Caco-2 (cell line): Measurements from ENCODE around the gene KCNQ1OT1. TPM values are rescaled to one million over a fixed set of nuclear protein-coding genes. Genes with fewer than 3 reads are reported as not detected.

Source experiments
- BruUV-seq: library from RNA; stranded (reverse); fragments of 400-500 nt; replicated peaks from 2 replicates; lab custom pipeline; 2021; lab: Mats Ljungman, UMichigan
- CTCF ChIA-PET: fragments of 300-600 bp; sonication (Branson Sonifier 250); formaldehyde crosslinking; loops from one replicate; lab custom pipeline; 2022; ENCODE audit warnings: antibody characterized with exemption; lab: Charles Lee
- POLR2A ChIA-PET: fragments of 300-600 bp; sonication (Branson Sonifier 250); formaldehyde crosslinking; loops from one replicate; lab custom pipeline; 2022; ENCODE audit warnings: antibody characterized with exemption; lab: Charles Lee
- DNase-seq, 2 experiments: peaks; one replicate each; pipeline versions ENCODE4 v3.0.0 to v3.0.0-alpha.2; 2020 to 2022
- H3K27me3 ChIP-seq: replicated peaks from 2 replicates; pipeline ENCODE4 v1.6.0; 2011; ENCODE audit warnings: low read length; ENCODE audit not compliant: control insufficient read depth, insufficient read depth
- H3K36me3 ChIP-seq: 2 replicates; pipeline ENCODE4 v1.5.1; 2011; ENCODE audit warnings: low read length; ENCODE audit not compliant: control insufficient read depth, insufficient read depth
- H3K4me1 ChIP-seq: fragments of 250-450 bp; sonication (Bioruptor Pico); 2 replicates; pipeline ENCODE4 v1.5.1; 2020; ENCODE audit warnings: mild to moderate bottlenecking
- H3K4me3 ChIP-seq: 2 replicates; pipeline ENCODE4 v1.5.1; 2011; ENCODE audit warnings: low read depth, mild to moderate bottlenecking, control low read depth, low read length
- H3K9me3 ChIP-seq: fragments of 250-450 bp; sonication (Bioruptor Pico); 2 replicates; pipeline ENCODE4 v1.5.1; 2020; ENCODE audit warnings: mild to moderate bottlenecking, moderate library complexity
- H3K27ac Mint-ChIP-seq: one replicate; pipeline ENCODE4 v1.8.0; 2022; ENCODE audit warnings: mixed read lengths; ENCODE audit not compliant: unreplicated experiment
- H3K27me3 Mint-ChIP-seq: one replicate; pipeline ENCODE4 v1.8.0; 2022; ENCODE audit warnings: mixed read lengths; ENCODE audit not compliant: insufficient read depth, unreplicated experiment
- H3K36me3 Mint-ChIP-seq: one replicate; pipeline ENCODE4 v1.8.0; 2022; ENCODE audit warnings: mild to moderate bottlenecking, mixed read lengths; ENCODE audit not compliant: insufficient read depth, unreplicated experiment
- H3K4me1 Mint-ChIP-seq: one replicate; pipeline ENCODE4 v1.8.0; 2022; ENCODE audit warnings: low read depth, mixed read lengths; ENCODE audit not compliant: unreplicated experiment
- H3K4me3 Mint-ChIP-seq: one replicate; pipeline ENCODE4 v1.8.0; 2022; ENCODE audit warnings: mild to moderate bottlenecking, moderate library complexity, mixed read lengths; ENCODE audit not compliant: unreplicated experiment
- H3K9me3 Mint-ChIP-seq: one replicate; pipeline ENCODE4 v1.8.0; 2022; ENCODE audit warnings: mixed read lengths; ENCODE audit not compliant: unreplicated experiment
- intact Hi-C: fragments of 100-400 bp; cut with micrococcal nuclease; formaldehyde crosslinking; loops from one replicate; pipeline ENCODE4 v1.10.0; 2022; ENCODE audit not compliant: unreplicated experiment
- total RNA-seq: library from RNA; stranded (reverse); gene quantifications from 2 replicates; pipeline ENCODE4 v1.2.3, GENCODE V29; 2022
- TF ChIP-seq, protein P1 (sequence below), 2 experiments: fragments of 200-600 bp in 1 of 2; IDR thresholded peaks; 1 replicate in 1 of 2; 2 replicates in 1 of 2; pipeline versions ENCODE4 v1.5.1 to v1.8.0; 2011 to 2022; ENCODE audit warnings: antibody characterized with exemption in 1 of 2, control low read depth in 1 of 2, inconsistent platforms in 1 of 2, low read depth in 1 of 2, low read length in 1 of 2, mild to moderate bottlenecking in 1 of 2, moderate library complexity in 1 of 2; ENCODE audit not compliant: insufficient read depth in 1 of 2, severe bottlenecking in 1 of 2, unreplicated experiment in 1 of 2

KCNQ1OT1 gene
- total RNA-seq, 1 experiment from 2014 or later = 7.5 TPM

DNA sequence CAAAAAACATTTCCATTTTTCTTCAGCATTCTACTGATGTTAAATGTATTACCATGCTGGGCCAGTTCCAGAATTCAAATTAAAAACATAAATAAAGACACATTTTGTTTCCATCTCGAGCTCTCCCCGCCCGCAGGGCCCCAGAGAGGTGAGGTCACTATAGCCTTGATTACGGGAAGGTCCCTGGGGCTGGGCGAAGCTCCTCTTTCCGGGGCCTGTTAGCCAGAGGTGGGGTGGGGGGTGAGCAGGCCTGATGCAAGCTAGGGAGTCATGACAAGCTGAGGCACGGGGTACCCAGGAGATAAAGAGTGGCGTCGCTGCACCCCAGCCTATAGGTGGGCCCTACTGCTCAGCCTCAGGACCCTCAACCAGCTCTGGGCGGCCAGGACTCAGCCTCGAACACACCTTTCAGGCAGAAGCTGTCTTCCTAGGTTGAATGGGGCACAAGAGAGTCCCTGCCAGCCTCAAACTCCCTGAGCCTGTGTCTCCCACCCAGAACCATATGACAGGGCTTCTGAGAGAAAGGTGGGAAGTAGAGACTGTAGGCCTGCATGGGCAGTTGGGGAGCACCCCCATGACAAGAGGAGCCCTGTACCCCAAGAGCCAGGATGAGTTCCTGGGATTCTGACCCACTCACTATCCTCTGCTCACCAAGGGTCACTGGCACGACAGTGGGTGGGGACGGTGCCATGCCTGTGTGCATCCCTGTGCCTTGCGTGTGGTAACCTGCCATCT lies 34.8 kb downstream of the KCNQ1OT1 start:
- intact Hi-C loops = no loop called here
- Mint-ChIP-seq H3K9me3 (peaks cover 16% of the 10 kb centered on the region), H3K36me3 (peaks cover 77% of the 10 kb centered on the region), H3K27me3 (no peaks in the 10 kb centered on the region), H3K4me3 (no peak overlapping the region), H3K4me1 (no peaks in the 10 kb centered on the region), H3K27ac (no peak overlapping the region)
- TF ChIP-seq, protein P1, sequence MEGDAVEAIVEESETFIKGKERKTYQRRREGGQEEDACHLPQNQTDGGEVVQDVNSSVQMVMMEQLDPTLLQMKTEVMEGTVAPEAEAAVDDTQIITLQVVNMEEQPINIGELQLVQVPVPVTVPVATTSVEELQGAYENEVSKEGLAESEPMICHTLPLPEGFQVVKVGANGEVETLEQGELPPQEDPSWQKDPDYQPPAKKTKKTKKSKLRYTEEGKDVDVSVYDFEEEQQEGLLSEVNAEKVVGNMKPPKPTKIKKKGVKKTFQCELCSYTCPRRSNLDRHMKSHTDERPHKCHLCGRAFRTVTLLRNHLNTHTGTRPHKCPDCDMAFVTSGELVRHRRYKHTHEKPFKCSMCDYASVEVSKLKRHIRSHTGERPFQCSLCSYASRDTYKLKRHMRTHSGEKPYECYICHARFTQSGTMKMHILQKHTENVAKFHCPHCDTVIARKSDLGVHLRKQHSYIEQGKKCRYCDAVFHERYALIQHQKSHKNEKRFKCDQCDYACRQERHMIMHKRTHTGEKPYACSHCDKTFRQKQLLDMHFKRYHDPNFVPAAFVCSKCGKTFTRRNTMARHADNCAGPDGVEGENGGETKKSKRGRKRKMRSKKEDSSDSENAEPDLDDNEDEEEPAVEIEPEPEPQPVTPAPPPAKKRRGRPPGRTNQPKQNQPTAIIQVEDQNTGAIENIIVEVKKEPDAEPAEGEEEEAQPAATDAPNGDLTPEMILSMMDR (IDR thresholded peaks at IDR 0.05; ENCODE audit: insufficient read depth in 1 of 2, low read depth in 1 of 2, low read length in 1 of 2, severe bottlenecking in 1 of 2, unreplicated experiment in 1 of 2) = no peak
- CTCF ChIA-PET = no interaction called here
- Histone ChIP-seq H3K9me3 (peaks cover 42% of the 10 kb centered on the region), H3K4me1 (no peaks in the 10 kb centered on the region), H3K4me3 (no peak overlapping the region), H3K36me3 (peaks cover 16% of the 10 kb centered on the region), H3K27me3 (no peaks in the 10 kb centered on the region)
- BruUV-seq = no TSS peak
- POLR2A ChIA-PET = no interaction called here
- DNase-seq = no peak

DNA sequence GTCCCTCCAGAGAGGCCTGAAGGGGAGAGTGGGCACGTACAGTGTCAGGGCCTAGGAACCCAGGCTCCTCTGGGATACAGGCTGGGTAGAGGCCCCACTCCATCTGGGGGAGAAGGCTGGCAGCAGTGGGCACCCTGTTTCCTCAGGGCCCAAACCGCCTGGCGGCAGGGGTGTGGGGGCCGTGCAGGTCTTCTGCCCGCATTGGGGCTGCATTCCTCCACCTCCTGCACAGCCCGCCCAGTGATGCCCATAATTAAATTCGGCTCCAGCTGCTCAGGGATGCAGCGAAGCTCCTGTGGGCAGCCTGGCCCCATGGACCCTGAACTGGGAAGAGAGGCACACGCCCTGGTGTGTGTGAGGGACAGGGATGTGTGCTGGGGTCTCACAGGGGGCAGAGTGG lies 35.4 kb downstream of the KCNQ1OT1 start:
- ChIA-PET POLR2A (no interaction called here), CTCF (no interaction called here)
- Histone ChIP-seq H3K4me3 (no peak overlapping the region), H3K27me3 (no peaks in the 10 kb centered on the region), H3K36me3 (peaks cover 15% of the 10 kb centered on the region), H3K4me1 (no peaks in the 10 kb centered on the region), H3K9me3 (peaks cover 44% of the 10 kb centered on the region)
- no peak overlapping the region for H3K4me3 Mint-ChIP-seq
- H3K27ac Mint-ChIP-seq = no peak overlapping the region
- TF ChIP-seq, protein P1 (IDR thresholded peaks at IDR 0.05; ENCODE audit: insufficient read depth in 1 of 2, low read depth in 1 of 2, low read length in 1 of 2, severe bottlenecking in 1 of 2, unreplicated experiment in 1 of 2) = no peak
- no peaks in the 10 kb centered on the region for H3K4me1 Mint-ChIP-seq
- BruUV-seq = no TSS peak
- DNase-seq = no peak
- intact Hi-C loops = no loop called here
- H3K27me3 Mint-ChIP-seq = no peaks in the 10 kb centered on the region
- H3K36me3 Mint-ChIP-seq = peaks cover 72% of the 10 kb centered on the region
- peaks cover 18% of the 10 kb centered on the region for H3K9me3 Mint-ChIP-seq

DNA sequence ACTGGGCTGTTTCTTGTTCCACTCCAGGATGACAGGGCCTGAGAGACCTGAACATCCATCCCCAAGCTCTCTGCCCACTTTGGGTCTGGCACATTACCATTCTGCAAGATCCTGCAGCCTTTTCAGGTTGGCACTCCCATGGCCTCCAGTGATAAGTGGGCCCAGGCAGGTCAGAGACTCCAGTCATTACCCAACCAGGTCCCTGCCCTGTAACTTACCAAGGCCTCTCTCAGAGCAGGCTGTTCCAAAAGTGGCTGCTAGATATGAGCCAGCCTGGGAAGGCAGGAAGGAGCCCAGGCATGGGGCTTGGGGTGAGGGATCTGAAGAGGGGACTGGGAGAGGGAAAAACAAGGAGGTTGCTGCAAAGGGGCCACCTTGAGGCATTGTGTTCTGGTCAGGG lies 35.9 kb downstream of the KCNQ1OT1 start:
- POLR2A ChIA-PET = no interaction called here
- CTCF ChIA-PET = no interaction called here
- TF ChIP-seq, protein P1 (IDR thresholded peaks at IDR 0.05; ENCODE audit: insufficient read depth in 1 of 2, low read depth in 1 of 2, low read length in 1 of 2, severe bottlenecking in 1 of 2, unreplicated experiment in 1 of 2) = no peak
- no peak for DNase-seq
- H3K4me3 ChIP-seq = no peak overlapping the region
- Mint-ChIP-seq H3K27ac (no peak overlapping the region), H3K4me1 (no peaks in the 10 kb centered on the region), H3K27me3 (no peaks in the 10 kb centered on the region), H3K9me3 (peaks cover 22% of the 10 kb centered on the region), H3K4me3 (no peak overlapping the region), H3K36me3 (peaks cover 71% of the 10 kb centered on the region)
- peaks cover 44% of the 10 kb centered on the region for H3K9me3 ChIP-seq
- H3K4me1 ChIP-seq = no peaks in the 10 kb centered on the region
- H3K36me3 ChIP-seq = peaks cover 15% of the 10 kb centered on the region
- H3K27me3 ChIP-seq = no peaks in the 10 kb centered on the region
- BruUV-seq = no TSS peak
- intact Hi-C loops = no loop called here
